ENCODE data around the gene SLC2A11. TPM values are rescaled to one million over a fixed set of nuclear protein-coding genes. Genes with fewer than 3 reads are reported as not detected.

SLC2A11 gene
- polyA plus RNA-seq, 4 donors: 13.8 to 51.6 (median 28.8) TPM

Other genes starting within 250 kb of the SLC2A11 start
- gene DRICH1, start 225.6 kb upstream of the SLC2A11 start, polyA plus RNA-seq (ENCODE audit: insufficient read length in 4 of 4): 1 to 10 TPM in 3 of 4 donors, under 1 TPM in 1; 0.75 to 3.7 (median 2.0) TPM
- gene RGL4, start 166.9 kb upstream of the SLC2A11 start, polyA plus RNA-seq (ENCODE audit: insufficient read length in 4 of 4): 1 to 10 TPM; 1.8 to 4.7 (median 2.6) TPM
- gene ZNF70, start 106.8 kb upstream of the SLC2A11 start, polyA plus RNA-seq (ENCODE audit: insufficient read length in 4 of 4): 1 to 10 TPM; 5.6 to 8.1 (median 7.3) TPM
- gene VPREB3, start 103.5 kb upstream of the SLC2A11 start, polyA plus RNA-seq (ENCODE audit: insufficient read length in 4 of 4): under 1 TPM; 0.56 to 0.89 (median 0.73) TPM
- gene C22orf15, start 94.9 kb upstream of the SLC2A11 start, polyA plus RNA-seq (ENCODE audit: insufficient read length in 4 of 4): 1 to 10 TPM; 1.9 to 3.1 (median 2.7) TPM
- 100 to 1,000 TPM in 1 of 4 donors, 10 to 100 TPM in 3; 15.5 to 114 (median 69.2) TPM for gene CHCHD10, start 89.9 kb upstream of the SLC2A11 start, polyA plus RNA-seq (ENCODE audit: insufficient read length in 4 of 4)
- gene MMP11, start 85.0 kb upstream of the SLC2A11 start, polyA plus RNA-seq (ENCODE audit: insufficient read length in 4 of 4): 10 to 100 TPM; 15.2 to 80.6 (median 16.8) TPM
- 100 to 1,000 TPM; 162 to 205 (median 186) TPM for gene SMARCB1, start 70.9 kb upstream of the SLC2A11 start, polyA plus RNA-seq (ENCODE audit: insufficient read length in 4 of 4)
- 1 to 10 TPM; 3.0 to 5.2 (median 4.7) TPM for gene DERL3, start 18.9 kb upstream of the SLC2A11 start, polyA plus RNA-seq (ENCODE audit: insufficient read length in 4 of 4)
- gene MIF, start 36.5 kb downstream of the SLC2A11 start, polyA plus RNA-seq (ENCODE audit: insufficient read length in 4 of 4): 100 to 1,000 TPM; 137 to 326 (median 165) TPM
- gene GSTT2B, start 103.3 kb downstream of the SLC2A11 start, polyA plus RNA-seq (ENCODE audit: insufficient read length in 4 of 4): 10 to 100 TPM in 2 of 4 donors, 1 to 10 TPM in 2; 4.7 to 27.6 (median 10.8) TPM
- gene DDTL, start 109.0 kb downstream of the SLC2A11 start, polyA plus RNA-seq (ENCODE audit: insufficient read length in 4 of 4): 1 to 10 TPM; 3.9 to 8.7 (median 6.9) TPM
- 10 to 100 TPM; 34.8 to 80.2 (median 66.9) TPM for gene DDT, start 116.6 kb downstream of the SLC2A11 start, polyA plus RNA-seq (ENCODE audit: insufficient read length in 4 of 4)
- gene GSTT2, start 122.3 kb downstream of the SLC2A11 start, polyA plus RNA-seq (ENCODE audit: insufficient read length in 4 of 4): 1 to 10 TPM in 2 of 4 donors, under 1 TPM in 1, not detected in 1; 0.39 to 3.2 (median 1.2) TPM
- not detected for gene GSTT4, start 147.6 kb downstream of the SLC2A11 start, polyA plus RNA-seq (ENCODE audit: insufficient read length in 4 of 4)
- 10 to 100 TPM; 43.5 to 63.8 (median 52.0) TPM for gene CABIN1, start 153.4 kb downstream of the SLC2A11 start, polyA plus RNA-seq (ENCODE audit: insufficient read length in 4 of 4)